ENCODE data around the gene HDAC10. TPM values are rescaled to one million over a fixed set of nuclear protein-coding genes. Genes with fewer than 3 reads are reported as not detected.

HDAC10 gene, protein sequence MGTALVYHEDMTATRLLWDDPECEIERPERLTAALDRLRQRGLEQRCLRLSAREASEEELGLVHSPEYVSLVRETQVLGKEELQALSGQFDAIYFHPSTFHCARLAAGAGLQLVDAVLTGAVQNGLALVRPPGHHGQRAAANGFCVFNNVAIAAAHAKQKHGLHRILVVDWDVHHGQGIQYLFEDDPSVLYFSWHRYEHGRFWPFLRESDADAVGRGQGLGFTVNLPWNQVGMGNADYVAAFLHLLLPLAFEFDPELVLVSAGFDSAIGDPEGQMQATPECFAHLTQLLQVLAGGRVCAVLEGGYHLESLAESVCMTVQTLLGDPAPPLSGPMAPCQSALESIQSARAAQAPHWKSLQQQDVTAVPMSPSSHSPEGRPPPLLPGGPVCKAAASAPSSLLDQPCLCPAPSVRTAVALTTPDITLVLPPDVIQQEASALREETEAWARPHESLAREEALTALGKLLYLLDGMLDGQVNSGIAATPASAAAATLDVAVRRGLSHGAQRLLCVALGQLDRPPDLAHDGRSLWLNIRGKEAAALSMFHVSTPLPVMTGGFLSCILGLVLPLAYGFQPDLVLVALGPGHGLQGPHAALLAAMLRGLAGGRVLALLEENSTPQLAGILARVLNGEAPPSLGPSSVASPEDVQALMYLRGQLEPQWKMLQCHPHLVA
- total RNA-seq = 12.0 TPM
- long read RNA-seq, transcript HDAC10-201 (20 exons, 2,687 nt) = major isoform, 5 of 24 reads
- long read RNA-seq, partial matches to known transcripts = 2 of 24 reads
- long read RNA-seq, other reads (novel, unspliced or antisense) = 17 of 24 reads

DNA sequence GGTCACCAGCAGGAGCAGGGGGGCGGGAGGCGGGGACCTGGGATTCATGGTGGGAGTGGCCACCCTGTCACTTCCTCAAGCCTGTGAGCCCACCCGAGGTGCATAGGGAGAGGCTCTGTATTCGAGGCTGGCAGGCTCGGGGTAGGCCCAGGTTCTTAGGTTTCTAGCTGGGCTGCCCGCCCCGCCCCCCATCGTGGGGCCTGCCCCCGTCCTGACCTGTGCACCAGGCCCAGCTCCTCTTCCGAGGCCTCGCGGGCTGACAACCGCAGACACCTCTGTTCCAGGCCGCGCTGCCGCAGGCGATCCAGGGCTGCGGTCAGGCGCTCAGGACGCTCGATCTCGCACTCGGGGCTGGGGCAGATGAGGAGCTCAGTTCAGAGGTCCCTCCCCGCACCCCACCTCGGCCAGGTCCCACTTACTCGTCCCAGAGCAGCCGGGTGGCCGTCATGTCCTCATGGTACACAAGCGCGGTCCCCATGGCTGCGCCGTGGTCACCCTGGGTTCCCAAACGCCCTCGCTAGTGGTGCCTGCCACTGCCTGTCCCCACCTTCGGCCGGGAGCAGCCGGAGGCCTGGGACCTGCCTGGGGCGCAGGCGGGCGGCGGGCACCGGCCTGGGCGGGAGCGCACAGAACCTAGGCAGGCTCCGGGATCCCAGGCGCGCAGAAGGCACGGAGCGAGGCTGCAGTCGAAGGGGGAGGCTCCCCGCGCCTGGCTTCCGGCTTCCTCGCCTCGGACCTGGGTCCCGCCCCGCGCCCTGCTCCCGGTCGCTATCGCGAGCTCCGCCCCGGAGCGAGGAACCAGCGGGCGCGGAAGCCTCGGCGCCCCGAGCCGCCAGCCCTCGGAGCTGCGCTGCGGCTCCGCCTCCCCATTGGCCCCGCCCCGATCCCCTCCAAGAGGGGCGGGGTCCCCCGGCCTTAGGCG, at the start of gene HDAC10:
TSS of gene HDAC10 (minus strand) at position 711 of the 922 bp plus-strand sequence. CDS start at position 478, 233 bp downstream.
- peak; percentile 86 for ATAC-seq (ENCODE audit: poor library complexity)
- intact Hi-C loops (cut with DNase I) = loop anchor here (5.0 kb wide), 1 partner anchor 76 kb away; the partner anchor contains the start of gene DENND6B
- DNase-seq = peak; percentile 92

DNA sequence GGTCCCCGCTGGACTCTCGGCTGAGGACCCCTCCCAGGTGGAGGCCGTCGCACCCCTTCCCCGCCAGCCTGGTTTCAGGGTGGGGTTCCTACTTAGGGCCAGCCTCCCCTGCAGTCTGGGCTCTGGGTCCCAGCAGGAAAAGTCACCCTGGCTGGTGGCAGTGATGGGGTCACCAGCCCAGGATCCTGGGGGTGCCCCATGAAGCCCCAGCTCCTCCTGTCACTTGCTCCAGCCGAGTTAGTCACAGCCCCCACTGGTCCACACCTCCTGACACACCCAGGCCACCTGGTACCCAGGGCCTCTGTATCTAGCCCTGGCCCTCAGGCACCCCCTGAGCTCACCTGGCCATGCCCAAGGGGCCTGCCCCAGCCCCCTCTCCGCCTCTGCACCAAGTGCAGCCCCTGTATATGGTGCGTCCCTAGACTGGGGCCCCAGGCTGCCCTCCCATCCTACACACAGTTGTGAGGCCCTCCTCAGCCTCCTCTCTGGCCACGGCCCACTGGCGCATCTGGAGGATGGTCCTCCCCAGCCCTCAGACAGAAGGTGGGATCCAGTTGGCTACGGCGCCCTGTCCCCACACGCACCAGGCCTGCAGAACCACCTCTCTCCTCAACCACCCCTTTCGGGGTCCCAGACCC, 49.7 kb upstream of the HDAC10 start:
- DNase-seq (no peak), ATAC-seq (ENCODE audit: poor library complexity) (no peak)
- intact Hi-C loops (cut with DNase I) = no loop called here

DNA sequence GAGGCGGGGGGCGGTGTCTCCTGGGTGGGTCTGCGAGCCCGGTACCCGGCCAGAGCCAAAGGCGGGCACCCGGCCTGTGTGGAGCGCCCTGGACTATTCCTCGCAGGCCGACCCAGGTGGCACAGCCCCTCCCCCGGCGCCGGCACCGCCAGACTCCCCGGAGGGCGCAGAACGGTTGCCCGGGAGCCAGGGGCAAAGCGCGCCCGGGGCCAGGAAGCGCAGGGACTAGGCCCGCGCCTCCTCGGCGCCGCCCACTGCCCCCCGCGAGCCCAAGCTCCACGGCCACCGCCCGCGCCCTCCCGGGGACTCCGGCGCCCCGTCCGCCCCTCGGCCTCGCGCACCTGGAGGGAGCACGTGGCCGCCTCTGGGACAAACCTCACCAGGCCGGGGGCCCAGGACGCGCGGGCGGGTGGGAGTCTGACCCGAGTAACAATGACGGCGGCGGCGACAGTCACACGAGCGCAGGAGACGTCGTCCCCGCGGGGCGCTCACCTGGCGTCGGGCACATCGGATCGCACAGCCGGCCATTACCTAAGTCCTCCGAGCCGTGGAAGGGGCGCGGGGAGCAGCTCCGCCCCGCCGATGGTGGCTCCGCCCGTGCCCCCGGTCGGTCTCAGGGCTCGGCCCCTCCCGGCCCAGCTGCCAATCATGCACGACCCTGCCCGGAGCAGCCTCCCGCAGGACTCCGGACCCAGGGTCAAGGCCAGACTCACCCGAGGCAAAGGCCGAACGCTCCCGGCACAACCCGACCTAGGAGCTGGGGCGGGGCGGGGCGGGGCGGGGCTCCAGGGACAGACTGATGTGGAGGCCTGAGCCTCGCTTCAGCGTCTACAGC, 48.9 kb upstream of the HDAC10 start:
- ATAC-seq (ENCODE audit: poor library complexity) (no peak), DNase-seq (no peak)
- intact Hi-C loops (cut with DNase I) = no loop called here

DNA sequence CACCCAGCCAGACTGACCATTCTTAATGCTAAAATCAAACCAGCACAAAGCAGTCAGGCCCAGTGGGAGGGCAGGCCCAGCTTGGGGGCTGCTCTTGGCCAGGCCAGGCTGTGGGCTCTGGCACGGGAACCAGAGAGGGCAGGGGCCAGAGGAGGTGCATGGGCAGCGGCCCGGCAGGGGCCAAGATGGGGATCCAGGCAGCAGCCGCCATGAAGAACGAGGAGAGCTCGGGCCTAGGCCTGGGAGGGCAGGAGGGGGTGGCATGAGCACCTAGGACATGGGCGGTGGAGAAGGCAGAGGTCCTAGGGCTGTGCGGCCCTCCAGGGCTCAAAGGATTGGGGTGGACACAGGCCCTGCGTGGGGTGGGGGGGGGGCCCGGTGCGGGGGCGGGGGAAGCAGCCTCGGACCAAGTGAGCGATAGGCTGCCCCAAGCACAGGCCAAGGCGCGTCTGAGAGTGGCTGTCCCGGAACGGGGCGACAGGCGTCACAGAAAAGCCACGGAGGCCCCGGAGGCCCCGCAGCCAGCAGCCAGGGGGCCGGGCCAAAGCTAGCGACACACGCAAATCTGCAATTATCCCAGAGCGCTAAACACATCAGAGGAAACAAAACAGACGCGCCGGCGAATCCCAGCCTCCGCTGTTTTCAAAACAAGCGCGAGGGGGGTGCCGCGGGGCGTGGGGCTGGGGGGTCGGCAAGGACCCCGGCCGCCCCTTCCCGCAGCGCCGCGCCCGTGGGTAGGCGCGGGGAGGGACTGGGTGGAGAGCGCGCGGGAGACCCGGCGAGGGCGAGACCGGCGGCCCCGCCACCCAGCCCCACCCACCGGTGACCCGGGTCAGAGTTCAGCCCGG, 48.1 kb upstream of the HDAC10 start:
- ATAC-seq (ENCODE audit: poor library complexity) = no peak
- intact Hi-C loops (cut with DNase I) = no loop called here
- DNase-seq = no peak

DNA sequence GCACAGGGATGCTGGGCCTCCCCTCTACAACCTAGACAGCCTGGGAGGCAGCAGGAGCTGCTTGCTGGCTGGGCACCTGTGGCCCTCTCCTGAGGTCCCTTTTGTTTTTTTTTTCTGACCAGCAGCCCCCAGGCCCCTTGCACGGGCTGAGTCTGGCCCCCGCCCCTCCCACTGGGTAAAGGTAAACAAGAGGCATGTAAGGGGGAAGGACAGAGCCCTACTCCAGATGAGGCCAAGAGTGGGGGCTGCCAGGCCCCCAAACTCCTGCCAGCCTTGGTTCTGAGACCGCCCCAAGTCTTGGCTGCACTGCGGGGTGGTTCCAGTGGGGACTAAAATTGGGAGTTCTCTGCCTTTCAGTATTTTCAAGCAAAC, 47.2 kb upstream of the HDAC10 start:
- intact Hi-C loops (cut with DNase I) = no loop called here
- ATAC-seq (ENCODE audit: poor library complexity) (no peak), DNase-seq (no peak)

DNA sequence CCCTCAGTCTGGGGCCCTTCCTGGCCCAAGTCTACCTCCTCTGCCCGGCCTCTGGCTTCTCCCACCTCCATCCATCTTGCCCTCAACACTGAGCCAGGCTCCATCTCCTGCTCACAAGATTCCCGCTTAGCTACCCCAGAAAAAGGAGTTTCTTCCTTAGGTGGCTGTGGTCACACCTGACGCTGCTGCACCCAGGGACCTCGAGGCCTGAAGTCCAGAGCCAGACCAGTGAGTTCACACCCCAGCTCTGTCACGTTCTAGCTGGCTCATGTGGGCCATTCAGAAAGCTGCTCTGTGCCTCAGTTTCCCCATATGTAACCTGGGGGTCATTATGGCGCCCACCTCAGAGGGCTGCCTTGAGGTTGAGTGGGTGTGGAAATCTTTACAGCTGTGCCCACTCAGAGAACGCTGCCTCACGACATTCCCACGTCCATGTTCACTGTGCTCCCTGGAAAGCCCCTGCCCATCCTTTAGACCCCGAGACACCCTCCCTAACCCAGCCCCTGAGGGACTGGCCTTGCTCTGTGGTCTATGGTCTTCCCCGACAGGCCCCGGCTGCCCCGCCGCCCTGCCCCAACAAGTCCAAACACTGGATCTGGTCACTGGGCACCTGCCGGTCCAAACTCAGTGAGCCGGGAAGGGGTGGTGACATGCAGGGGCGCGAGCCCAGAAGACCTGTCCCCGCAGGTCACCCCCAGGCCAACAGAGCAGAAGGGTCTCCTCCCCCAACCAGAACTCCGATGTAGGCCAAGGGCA, 46.6 kb upstream of the HDAC10 start:
- DNase-seq = no peak
- intact Hi-C loops (cut with DNase I) = no loop called here
- ATAC-seq (ENCODE audit: poor library complexity) = no peak

DNA sequence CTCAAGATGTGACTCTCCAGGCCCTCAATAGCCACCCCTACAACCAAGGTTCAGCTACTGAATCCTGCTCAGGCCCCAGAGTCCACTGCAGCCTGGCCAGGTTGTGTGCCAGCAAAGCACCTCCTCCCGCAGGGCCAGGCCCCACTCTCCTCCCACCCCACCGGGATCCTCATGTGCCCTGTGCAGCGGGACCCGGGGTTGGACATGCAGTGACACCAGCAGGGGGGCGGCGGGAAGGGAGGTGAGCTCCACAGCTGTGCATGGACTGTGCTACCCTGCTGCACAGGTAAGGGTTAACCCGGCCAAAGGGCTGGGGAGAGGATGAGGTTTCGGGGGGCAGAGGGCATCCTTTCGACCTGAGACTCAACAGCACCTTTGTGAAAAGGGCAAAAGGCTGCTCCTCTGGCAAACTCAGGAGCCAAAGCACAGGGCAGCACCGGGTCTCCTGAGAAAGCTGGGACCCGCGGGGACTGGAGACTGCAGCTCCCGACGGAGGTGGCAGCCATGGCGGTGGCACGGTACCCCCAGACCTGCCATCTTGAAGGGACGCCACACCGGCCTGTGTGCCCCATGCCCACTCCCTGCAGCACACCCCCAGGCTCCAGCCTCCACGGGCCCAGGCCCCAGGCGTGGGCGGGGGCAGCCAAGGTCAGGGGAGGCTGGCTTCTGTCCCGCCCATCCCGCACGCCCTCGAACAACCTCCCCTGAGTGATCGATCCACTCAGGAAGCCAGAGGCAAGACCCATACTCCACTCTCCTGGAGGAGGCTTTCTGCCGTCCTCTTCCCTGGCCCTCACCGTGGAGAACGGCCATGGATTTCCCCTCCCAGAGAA, 45.8 kb upstream of the HDAC10 start:
- peak; percentile 18 for ATAC-seq (ENCODE audit: poor library complexity)
- intact Hi-C loops (cut with DNase I) = no loop called here
- DNase-seq = peak; percentile 64

DNA sequence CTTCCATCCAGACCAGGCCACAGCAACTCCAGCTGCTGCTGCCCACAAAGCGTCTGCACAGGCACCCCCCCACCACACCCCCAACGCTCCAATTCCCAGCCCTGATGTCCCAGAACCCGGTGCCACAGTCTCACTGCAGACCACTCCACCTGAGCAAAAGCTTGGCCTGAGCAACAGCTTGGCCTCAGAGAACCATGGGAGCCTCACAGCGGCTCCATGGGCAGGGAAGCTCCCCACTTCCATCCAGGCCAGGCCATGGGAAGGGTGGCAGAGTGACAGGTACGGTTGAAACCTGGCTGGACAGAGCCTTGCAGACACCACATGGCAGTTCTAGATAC, 43.2 kb upstream of the HDAC10 start:
- DNase-seq (no peak), ATAC-seq (ENCODE audit: poor library complexity) (no peak)
- intact Hi-C loops (cut with DNase I) = no loop called here

DNA sequence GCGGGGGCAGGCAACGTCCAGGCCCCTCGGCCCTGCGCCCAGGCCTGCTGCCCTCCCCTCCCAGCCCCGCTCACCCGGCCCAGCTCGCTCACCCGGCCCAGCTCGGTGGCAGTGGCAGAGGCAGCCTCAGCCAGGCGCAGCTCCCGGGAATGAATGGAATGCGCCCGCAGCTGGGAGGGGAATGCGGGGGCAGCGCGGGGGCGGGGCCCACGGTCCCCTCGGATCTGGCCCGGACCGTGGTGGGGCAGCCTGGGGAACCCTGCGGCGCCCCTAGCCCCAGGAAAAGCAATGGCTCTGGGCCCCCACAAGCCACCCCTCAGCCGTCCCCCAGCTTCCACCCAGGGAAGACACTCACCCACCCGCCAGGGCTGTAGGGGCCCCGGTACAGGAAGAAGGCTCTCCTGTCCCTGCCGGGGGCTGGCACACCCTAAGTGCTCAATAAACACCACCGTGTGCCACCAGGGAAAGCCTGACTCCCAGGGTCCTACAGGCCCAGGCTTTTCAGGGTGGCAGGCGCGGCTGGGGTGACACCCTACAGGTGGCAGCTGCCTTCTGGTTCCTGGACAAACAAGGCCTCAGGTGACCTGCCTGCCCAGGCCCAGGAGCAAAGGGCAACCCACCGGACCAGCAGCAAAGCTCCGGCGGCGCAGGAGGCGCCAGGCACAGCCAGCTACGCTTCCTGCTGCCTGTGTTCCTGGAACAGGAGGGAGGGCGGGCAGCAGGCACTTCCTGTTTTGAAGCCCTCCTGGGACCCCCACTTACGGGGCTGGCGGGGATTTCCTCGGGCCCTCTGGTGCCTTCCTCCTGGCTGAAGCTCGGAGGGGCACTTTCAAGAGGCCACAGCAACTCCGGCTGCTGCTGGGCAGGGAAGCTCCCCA, 42.6 kb upstream of the HDAC10 start:
- ATAC-seq (ENCODE audit: poor library complexity) (peak; percentile 89), DNase-seq (peak; percentile 70)
- intact Hi-C loops (cut with DNase I) = no loop called here

DNA sequence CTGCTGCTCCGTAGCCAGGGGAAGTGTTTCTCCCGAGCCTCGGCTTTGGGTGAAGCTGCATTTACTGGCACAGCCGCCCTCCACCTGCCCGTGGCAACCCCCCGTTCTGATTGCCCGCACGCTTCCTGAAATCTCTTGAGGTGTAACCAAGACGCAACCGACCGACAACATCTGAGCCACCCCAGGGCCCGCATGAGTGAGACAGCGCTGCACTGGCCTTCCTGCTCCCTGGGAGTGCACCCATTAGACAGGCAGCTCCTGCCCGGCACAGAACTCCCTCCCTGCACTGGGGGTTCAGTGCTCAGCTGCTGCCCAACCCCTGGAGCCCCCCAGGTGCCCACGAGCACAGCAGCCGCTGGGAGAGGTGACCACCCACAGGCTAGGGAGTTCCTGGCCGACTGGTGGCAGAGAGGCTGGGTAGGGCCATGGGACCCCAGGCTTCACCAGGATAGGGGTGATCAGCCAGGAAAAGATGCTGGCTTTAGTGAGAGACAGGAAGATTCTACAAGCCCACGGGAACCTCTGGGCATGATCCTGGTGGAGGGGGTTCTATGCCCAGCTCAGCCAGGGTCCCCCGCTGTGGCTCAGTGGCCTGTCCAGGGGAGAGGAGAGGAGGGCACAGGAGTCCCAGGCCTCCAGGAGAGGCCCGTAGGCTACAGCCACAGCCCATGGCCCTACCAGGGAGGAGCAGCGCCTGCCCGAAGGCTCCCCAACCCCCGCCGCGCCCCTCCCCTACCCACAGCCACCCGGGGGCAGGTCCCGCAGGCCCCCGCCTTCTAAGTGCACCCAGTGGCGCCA, 41.8 kb upstream of the HDAC10 start:
- DNase-seq (peak; percentile 85), ATAC-seq (ENCODE audit: poor library complexity) (no peak)
- intact Hi-C loops (cut with DNase I) = no loop called here

DNA sequence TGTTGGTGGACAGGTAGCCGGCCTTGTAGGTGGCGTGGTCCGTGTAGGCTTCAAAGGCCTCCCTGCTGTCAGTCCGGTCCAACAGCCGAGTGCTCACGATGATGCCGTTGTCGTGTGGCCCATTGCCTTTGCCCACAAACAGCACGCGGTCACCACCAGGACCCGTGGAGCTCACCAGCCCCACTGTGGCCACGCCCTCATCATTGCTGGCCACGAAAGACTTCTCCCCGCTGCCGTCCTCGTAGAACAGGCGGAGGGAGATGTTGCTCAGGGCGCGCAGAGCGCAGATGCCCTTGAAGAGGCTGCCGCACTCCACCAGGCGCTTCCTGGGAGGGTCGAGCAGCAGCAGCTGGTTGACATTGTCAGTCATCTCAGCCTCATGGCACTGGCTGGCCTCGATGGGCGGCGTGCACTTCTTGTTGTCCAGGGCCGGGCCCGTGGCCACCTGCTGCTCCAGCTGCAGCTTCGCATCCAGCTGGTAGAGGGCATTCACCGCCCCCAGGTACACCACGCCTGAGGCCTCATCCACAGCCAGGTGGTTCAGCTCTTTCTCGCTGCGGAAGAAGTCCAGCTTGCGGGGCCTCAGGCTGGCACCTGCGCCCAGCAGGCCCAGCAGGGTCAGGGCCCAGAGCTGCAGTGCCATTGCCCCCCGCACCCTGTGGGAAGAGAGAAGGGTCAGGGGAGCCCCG, 39.0 kb upstream of the HDAC10 start:
- no peak for ATAC-seq (ENCODE audit: poor library complexity)
- intact Hi-C loops (cut with DNase I) = no loop called here

DNA sequence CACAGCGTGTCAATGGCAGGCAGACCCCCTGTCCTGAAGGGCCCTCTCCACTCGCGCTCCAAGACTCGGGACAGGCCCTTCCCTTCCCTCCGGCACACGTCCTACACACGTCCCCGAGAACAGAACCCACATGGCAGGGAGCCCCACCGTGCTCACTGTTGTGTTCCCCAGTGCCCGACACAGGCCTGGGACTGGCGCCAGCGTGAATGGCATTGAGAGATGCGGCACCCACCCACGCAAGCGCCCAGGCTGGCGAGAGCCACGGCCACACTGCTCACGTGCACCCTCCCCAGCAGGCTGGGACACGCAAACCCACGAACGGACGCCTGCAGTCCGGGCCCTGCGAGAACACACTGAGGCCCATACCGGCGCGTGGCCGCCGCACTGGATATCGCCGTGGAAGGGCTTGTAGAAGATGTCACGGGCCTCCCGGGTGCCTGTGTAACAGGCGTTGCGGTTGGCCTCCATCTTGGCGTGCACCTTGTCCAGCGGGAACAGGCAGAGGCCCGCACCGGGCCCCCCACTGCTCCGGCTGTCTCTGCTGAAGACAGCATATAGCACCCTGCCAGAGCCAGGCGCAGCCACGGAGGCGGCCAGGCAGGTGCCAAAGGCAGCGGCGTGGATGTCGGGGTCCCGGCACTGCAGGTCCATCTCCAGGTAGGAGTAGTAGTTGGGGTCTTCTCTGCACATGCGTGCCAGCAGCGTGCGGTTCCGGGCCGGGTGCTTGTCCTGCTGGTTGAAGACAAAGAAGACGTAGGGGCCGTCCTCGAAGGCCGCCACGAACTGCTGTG, 38.3 kb upstream of the HDAC10 start:
- intact Hi-C loops (cut with DNase I) = no loop called here
- ATAC-seq (ENCODE audit: poor library complexity) (no peak), DNase-seq (no peak)

More for the DNA sequence above, 39.0 kb upstream of the HDAC10 start:
- no peak for DNase-seq
